ENCODE measurements around the gene SEC24C.
"Not testable (repeated sequence)": the region's sequence is repeated elsewhere in the genome, so short reads cannot be mapped to it uniquely, and the experiment has no call there.

The SEC24C gene, protein sequence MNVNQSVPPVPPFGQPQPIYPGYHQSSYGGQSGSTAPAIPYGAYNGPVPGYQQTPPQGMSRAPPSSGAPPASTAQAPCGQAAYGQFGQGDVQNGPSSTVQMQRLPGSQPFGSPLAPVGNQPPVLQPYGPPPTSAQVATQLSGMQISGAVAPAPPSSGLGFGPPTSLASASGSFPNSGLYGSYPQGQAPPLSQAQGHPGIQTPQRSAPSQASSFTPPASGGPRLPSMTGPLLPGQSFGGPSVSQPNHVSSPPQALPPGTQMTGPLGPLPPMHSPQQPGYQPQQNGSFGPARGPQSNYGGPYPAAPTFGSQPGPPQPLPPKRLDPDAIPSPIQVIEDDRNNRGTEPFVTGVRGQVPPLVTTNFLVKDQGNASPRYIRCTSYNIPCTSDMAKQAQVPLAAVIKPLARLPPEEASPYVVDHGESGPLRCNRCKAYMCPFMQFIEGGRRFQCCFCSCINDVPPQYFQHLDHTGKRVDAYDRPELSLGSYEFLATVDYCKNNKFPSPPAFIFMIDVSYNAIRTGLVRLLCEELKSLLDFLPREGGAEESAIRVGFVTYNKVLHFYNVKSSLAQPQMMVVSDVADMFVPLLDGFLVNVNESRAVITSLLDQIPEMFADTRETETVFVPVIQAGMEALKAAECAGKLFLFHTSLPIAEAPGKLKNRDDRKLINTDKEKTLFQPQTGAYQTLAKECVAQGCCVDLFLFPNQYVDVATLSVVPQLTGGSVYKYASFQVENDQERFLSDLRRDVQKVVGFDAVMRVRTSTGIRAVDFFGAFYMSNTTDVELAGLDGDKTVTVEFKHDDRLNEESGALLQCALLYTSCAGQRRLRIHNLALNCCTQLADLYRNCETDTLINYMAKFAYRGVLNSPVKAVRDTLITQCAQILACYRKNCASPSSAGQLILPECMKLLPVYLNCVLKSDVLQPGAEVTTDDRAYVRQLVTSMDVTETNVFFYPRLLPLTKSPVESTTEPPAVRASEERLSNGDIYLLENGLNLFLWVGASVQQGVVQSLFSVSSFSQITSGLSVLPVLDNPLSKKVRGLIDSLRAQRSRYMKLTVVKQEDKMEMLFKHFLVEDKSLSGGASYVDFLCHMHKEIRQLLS

DNA sequence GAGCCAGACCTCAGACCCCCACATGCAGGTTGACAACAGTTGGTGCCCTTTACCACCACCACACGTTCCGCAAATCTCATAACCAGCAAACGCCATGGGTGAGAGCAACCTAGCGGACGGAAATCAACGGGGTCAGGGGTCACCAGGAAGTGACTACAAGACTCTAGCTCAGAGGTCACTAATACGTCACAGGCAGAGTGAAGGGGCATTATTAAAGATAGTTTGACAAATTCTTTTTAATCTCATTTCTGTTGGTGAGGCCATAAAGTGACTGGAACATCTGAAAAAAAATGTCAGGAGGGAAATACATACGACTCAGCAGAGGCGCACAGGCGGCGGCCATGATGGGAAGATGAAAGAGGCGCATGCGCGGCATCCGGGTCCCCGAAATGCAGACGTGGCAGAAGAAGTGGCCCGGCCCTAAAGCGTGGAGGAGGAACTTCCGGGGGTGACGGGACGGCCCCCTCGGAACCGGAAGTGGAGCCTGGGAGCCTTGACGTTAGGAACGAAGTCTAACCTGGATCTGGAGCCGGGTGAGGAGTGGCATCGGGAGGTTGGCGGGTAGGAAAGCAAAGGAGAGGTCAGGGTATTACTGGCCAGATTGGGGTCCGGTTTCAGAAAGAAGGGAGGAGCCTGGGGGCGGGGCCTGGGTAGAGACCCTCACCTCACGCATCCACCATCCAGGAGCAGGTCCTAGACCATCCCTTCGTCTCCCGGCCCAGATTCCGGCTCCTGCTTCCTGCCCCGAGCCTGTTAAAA lies at the start of gene SEC24C:
SEC24C (plus strand) TSS at position 468 of the 759 bp plus-strand sequence. CDS start 2,461 bp downstream, outside the sequence.
- peak; percentile 95 for DNase-seq

DNA sequence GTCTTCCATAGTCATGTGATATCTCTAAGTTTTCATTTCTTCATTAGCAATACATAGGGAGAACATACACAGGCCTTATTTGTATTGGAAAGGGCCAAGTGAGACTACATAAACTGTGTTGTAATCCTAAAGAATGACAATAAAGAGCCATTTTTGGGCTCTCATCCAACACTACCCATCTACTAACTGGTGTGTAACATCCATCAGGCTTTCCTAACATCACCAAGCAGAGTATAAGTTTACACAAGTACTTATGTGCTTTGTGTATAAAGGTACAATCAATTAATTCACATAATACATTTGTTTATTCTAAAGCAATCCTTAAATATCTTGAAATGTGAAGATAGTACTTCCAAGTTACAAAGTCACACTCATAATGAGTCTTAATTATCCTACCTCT lies 48.9 kb upstream of the SEC24C start:
- not testable (repeated sequence) for DNase-seq

DNA sequence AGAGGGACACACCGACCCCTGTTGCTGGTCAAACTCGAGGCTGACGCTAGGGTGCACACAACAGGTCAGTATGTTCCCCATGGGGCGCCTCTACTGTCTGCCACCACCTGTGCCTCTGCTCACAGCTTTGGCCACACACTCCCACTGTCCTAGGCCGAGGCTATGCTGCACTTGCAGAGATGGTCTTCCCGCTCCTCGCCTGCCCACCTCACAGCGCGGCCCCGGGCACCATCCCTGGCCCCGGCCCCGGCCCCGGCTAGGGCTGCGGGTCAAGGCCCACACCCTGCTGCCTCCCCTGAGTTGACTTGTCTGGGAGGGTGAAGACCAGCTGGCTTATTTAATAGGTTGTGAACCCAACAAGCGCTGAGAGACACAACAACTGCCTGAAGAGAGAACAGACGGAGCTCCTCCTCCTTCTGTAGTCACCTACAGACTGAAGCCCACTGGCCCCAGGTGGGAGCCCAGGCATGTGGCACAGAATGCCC lies 46.5 kb upstream of the SEC24C start, which contains the start of gene AGAP5:
AGAP5 (minus strand) TSS at position 435 of the 485 bp plus-strand sequence; CDS start at position 81, 354 bp downstream.
- not testable (repeated sequence) for DNase-seq

DNA sequence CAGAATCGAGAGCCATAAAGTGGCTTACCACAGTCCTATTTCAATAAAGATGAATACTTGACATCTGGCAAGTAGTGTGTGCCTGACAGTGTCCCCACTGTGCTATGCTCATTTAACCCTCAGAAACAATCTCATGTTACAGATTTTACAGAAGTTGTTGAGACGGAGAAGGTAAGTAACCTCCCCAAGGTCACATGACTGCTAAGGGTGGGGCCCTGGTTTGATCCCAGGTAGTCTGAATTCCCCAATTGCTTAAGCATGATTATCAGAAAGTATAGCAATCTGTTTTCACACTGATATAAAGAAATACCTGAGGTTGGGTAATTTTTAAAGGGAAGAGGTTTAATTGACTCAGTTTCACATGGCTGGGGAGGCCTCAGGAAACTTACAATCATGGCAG lies 45.4 kb upstream of the SEC24C start:
- DNase-seq: not testable (repeated sequence)

DNA sequence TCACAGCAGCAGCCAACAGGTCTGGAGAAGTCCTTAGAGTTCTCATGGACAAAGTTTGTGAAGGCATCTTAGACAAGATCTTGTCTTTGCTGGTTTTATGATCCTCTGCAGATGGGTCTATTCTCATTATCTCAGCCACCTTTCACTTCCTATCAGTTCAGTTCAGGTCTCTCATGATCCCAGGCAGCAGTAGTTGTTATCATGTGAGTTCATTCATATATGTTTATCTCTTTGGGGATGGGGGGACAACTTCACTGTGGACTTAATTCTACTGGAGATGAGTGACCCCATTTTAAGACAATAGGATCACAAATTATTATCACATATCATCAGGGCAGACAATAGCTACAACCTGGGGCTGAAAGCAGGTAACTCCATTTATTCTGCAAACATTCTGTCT lies 40.2 kb upstream of the SEC24C start:
- DNase-seq: not testable (repeated sequence)

DNA sequence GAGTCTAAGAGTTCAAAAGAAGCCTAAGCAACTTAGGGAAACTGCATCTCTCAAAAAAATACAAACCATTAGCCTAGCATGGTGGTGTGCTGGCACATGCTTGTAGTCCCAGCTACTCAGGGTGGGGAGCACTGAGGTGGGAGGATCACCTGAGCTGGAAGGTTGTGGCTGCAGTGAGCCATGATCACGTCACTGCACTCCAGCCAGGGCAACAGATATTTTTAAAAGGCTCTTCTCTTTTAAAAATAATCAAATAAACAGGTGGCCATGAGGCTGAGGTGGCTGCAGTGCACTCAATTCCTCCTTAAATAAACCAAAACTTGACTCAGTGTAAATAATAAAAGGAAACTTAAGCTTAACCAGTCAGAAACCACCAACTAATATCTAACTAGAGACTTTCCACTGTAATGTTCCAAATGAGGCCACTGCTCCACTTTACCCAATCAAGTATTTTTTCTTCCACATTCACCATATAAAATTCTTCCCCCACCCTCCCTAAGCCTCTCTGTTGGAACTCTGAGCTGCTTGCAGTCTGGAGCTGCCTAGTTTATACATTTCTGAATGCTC lies 38.6 kb upstream of the SEC24C start:
- DNase-seq: not testable (repeated sequence)

DNA sequence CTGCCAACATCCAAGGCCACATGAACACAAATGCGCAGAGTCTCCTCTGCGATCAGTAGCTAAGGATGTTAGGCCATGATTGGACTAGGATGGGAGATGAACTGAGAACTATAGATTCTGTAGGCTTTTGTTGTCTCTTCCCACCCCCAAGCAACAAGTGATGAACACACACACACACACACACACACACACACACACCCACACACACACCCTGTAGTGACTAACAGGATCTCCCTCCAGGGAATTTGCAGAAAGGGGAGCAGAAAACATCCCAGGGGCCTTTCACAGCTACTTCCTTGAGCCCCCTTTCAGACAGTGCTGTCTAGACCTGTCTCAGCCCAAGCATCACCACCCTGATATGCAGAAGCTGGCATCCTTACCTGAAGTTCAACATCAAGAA lies 37.7 kb upstream of the SEC24C start:
- DNase-seq: not testable (repeated sequence)

DNA sequence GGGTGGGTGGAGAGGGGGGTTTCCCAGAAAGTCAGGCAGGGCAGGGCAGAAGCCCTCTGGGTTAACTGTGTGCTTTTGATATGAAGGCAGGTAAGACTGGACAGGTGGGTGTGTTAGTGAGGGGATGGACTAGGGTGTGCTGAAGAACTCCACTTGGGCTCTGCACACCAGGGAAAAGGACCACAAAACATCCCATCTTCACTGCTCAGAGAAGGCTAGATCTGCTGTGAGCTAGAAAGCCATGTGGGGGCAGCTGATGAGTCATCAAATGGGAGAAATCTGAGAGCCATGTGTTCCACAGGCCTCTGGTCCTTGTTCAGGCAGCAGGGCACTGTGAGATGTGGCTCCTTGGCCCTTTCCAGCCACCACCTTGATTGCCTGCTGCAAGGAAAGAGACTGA lies 36.5 kb upstream of the SEC24C start:
- not testable (repeated sequence) for DNase-seq

DNA sequence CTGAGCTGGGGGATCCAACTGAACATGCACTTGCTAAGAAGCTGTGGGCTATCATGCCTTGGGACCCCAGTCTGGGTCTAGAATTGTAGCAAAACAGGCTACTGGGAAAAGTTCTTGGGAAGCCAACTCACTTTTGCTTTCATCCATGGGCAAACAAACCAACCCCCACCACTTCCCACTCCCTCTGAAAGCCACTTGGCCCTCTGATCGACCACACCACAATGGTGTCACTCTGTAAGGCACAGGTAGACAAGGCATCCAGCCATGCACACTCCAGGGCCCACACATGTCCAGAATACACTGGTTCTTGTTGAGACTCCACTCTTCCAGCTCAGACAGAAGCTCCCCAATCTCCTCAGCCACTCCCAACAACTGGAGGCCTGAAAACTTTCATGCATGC lies 36.0 kb upstream of the SEC24C start:
- DNase-seq: not testable (repeated sequence)

DNA sequence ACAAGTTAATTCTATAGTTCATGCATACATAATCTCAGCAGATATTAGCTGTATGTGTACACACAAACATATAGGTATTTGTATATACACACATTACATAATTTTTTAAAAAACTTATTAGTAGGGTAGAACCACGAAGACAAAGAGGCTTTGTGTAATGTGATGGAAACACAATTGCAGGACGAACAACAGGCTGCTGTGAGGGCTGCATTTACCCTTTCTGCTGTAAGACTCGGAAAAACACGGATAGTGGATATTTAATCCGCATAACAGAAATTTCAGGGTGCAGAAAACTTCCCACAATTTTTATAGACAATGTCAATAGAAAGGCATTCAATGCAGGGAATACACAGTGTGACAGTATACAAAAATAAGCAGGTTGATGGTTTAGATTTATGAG lies 32.5 kb upstream of the SEC24C start:
- DNase-seq: not testable (repeated sequence)

DNA sequence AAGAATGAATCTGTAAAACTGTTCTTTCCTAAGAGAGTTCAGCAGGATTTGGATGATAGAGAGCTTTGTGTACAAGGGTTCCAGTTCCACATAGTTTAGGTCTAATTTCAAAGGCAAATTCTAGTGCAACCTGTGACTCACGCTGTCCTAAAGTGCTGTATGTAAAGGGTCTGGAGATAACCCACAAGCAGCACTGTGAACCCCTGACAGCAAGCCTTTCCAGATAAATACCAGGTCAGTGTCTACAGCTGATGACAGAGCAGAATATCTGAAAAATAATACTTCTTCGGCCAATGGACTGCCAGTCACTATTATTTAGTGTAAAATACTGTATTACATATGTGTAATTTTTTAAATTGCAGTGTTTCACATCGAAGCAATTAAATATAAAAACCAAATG lies 30.3 kb upstream of the SEC24C start:
- DNase-seq: not testable (repeated sequence)

DNA sequence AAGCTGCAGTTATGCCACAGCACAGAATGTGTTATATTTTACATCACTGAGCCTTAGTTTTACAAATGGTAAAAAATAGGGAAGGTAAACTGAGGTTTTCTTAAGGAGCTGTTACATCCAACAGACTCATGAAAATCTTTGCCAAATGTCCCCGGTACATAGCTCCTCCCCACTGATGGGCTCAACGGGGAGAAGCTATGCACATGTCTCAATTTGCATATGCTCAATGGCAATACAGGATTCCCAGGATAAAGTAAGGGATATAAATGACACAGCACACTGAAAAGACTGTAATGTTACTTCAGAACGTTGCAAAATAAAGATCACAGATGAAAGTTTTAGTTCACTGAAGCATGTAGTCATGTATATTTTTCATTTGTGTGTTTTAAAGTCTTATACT lies 29.7 kb upstream of the SEC24C start:
- DNase-seq: not testable (repeated sequence)

DNA sequence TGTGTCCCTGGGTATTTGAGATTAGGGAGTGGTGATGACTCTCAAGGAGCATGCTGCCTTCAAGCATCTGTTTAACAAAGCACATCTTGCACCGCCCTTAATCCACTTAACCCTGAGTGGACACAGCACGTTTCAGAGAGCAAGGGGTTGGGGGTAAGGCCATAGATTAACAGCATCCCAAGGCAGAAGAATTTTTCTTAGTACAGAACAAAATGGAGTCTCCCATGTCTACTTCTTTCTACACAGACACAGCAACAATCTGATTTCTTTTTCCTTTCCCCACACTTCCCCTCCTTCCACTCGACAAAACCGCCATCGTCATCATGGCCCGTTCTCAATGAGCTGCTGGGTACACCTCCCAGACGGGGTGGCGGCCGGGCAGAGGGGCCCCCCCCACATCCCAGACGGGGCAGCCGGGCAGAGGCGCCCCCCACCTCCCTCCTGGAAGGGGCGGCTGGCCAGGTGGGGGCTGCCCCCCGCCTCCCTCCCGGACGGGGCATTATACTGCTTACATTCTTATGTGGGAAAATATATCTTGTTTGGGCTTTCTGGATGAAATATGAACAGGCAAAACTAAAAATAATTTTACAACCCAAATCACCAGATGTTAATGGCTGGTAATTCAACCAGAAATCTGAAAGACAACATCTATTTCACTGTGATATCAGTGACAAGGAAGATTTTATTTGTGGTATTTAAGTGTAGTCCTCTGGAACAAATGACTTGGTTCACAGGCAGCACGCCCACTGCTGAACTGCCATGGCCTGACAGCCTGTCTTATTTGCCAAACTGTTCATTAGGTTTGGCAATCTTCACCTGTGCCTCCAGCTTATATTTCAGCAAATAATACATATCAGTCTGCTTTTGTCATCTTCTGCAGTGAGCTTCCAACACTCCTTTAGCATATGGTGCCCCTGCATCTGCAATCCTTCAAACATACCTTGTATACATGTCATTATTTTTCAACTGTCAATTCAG lies 28.7 kb upstream of the SEC24C start:
- not testable (repeated sequence) for DNase-seq

DNA sequence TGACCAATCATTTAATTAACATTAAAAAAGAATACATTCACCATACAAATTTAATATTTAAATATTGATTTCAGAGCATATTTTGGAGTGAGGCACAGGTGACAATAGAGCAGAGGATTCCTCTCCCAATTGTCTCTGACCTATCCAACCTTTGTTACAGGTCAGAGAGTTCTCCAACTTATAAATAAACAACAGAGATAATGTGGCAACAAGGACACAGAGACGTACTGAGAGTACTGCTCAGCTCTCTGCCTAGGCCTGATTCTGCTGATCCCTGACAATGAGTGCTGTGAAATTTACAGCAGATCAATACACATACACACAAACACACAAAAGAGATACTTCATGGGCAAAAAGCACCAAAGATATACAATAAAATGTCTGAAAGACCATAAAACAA lies 27.9 kb upstream of the SEC24C start:
- no peak for DNase-seq

DNA sequence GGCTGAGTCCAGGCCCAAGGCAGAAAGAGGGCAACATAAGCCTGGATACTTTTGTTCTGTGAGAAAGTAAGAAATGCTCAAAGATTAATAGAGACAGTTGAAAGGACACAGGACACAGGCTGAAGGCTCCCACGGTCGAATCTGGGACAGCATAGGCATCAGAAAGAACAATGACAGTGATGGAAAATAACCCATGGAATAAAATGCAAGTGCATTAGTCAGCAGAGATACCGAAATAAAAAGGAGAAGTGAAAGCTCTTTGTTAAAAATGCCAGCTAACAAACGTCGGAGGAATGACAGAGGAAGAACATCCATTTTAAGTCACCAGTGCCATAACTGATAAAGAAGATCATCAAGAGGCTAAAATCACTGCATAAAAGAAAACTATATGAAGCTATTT lies 26.6 kb upstream of the SEC24C start:
- no peak for DNase-seq

DNA sequence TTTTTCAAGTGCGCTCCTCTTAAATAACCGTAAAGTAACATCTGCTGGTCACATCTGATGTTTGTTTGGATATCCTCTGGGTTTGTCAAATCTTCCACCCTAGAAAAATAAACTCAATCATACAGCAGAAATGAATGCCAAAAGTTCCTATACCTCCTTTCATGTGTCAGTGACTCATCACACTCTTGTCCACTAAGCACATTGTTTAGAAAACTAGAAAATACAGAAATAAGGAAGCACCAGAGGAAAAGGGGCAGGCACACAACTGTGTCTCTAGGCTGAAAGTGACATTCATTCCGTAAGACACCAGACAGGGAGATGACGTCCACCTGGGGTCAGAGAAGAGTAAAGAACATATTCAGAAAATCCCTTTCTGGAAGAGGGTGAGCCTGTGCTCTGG lies 23.6 kb upstream of the SEC24C start:
- DNase-seq: not testable (repeated sequence)

DNA sequence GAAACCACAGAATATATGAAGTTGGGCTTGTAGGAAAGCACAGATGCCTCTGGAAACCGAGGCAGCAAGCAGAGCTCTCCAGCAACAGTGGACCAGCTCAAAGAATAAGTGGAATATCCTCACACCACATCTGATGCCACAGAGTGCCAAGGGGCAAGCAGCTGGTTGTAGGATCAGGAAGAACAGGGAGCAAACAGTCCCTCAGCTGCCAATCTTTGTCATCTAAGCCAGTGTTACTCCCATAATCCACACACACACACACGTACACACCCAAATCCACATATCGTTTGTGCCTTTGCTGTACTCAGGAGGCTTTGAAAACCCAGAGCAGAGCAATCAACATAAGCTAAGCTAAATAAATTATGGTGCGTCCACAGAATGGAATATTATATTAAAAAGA lies 20.7 kb upstream of the SEC24C start:
- no peak for DNase-seq

DNA sequence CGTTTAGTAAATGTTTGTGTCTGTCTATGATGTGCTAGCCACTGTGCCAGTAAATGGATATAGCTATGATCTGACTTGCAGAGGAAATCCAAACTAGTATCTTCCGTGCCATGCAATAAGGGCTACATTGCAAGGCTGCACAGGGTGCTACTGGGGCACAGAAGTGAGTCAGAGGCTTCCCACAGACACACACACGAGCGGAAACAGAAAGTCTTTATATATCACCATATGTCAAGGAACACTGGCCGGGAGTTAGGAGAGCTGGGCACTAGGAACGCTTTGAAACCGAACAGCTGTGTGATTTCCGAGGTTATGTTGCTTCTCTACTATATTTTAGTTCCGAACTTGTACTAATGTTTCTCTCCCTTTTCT lies 14.4 kb upstream of the SEC24C start:
- peak; percentile 61 for DNase-seq

DNA sequence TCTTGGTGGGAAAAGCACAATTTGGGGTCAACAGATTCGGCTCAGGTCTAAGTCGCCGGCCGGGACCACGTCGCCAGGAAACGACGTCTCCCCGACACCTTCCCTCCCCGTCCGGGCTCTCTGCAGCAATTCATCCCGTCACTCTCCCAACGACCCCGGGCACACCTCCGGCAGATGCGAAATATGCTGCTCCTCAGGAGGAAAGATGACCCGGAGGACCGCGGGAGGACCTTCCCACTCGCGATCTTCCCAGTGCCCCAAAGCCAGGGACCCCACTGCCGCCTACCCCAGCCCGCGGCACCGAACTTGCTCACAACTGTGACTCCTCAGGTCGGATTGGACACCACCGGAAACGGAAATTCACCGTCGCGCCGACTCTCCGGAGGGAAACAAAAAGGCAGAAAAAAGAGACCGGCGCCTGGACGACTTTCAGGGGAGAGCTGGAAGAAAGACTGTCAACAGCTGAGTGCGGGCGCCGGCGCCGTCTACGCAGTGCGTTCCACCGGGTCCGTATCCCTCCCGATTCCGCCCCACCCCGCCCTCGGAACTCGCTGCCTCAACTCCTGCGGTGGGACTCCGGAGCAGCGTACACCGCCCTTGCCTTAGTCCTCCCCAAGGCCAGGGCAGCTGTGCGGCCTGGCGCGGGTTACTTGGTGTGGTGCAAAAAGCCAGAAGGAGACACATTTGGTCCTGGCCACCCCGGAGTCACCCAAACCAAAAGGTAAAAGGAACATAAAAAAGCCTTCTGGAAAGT lies 13.8 kb upstream of the SEC24C start:
- DNase-seq: peak; percentile 92
